ENCODE results near the gene KCNAB1. TPM values are rescaled to one million over a fixed set of nuclear protein-coding genes. Genes with fewer than 3 reads are reported as not detected.

KCNAB1 gene
- total RNA-seq, 1 donor from 2014 or later, result 2.1 TPM

GRCh38 chr3:156449710-156450574, 329.6 kb downstream of the KCNAB1 start:
- no peak for DNase-seq (ENCODE audit: low spot score, unreplicated experiment)
- Mint-ChIP-seq H3K27ac (no peak overlapping the region), H3K36me3 (ENCODE audit: insufficient read depth) (no peaks in the 10 kb centered on the region), H3K27me3 (peaks cover 4% of the 10 kb centered on the region), H3K4me3 (ENCODE audit: low read depth) (no peak overlapping the region), H3K4me1 (ENCODE audit: low read depth) (peaks cover 4% of the 10 kb centered on the region), H3K9me3 (ENCODE audit: low read depth) (no peaks in the 10 kb centered on the region)
- peak; percentile 70 for TF ChIP-seq CTCF (IDR thresholded peaks at IDR 0.05; ENCODE audit: unreplicated experiment)

- H3K4me1 Mint-ChIP-seq (ENCODE audit: low read depth), result peaks cover 24% of the 10 kb centered on the region
- TF ChIP-seq CTCF (IDR thresholded peaks at IDR 0.05; ENCODE audit: unreplicated experiment), result no peak
- H3K9me3 Mint-ChIP-seq (ENCODE audit: low read depth), result no peaks in the 10 kb centered on the region
- H3K36me3 Mint-ChIP-seq (ENCODE audit: insufficient read depth), result no peaks in the 10 kb centered on the region
- peaks cover 4% of the 10 kb centered on the region for H3K27me3 Mint-ChIP-seq
- peak overlapping the region; percentile 84 for H3K27ac Mint-ChIP-seq
- no peak overlapping the region for H3K4me3 Mint-ChIP-seq (ENCODE audit: low read depth)
- no peak for DNase-seq (ENCODE audit: low spot score, unreplicated experiment)
Observed at GRCh38 chr3:156455839-156456238, 335.5 kb downstream of the KCNAB1 start.

- no peaks in the 10 kb centered on the region for H3K36me3 Mint-ChIP-seq (ENCODE audit: insufficient read depth)
- TF ChIP-seq CTCF (IDR thresholded peaks at IDR 0.05; ENCODE audit: unreplicated experiment), result no peak
- peaks cover 25% of the 10 kb centered on the region for H3K4me1 Mint-ChIP-seq (ENCODE audit: low read depth)
- H3K27me3 Mint-ChIP-seq, result peaks cover under 1% of the 10 kb centered on the region
- H3K27ac Mint-ChIP-seq, result peak overlapping the region; percentile 95
- no peak for DNase-seq (ENCODE audit: low spot score, unreplicated experiment)
- peak overlapping the region; percentile 60 for H3K4me3 Mint-ChIP-seq (ENCODE audit: low read depth)
- H3K9me3 Mint-ChIP-seq (ENCODE audit: low read depth), result no peaks in the 10 kb centered on the region
Observed at GRCh38 chr3:156456771-156457224, 336.4 kb downstream of the KCNAB1 start.

GRCh38 chr3:156459434-156459833, 339.1 kb downstream of the KCNAB1 start:
- Mint-ChIP-seq H3K27me3 (no peaks in the 10 kb centered on the region), H3K4me3 (ENCODE audit: low read depth) (no peak overlapping the region), H3K27ac (no peak overlapping the region), H3K4me1 (ENCODE audit: low read depth) (peaks cover 24% of the 10 kb centered on the region), H3K9me3 (ENCODE audit: low read depth) (no peaks in the 10 kb centered on the region), H3K36me3 (ENCODE audit: insufficient read depth) (no peaks in the 10 kb centered on the region)
- no peak for TF ChIP-seq CTCF (IDR thresholded peaks at IDR 0.05; ENCODE audit: unreplicated experiment)
- no peak for DNase-seq (ENCODE audit: low spot score, unreplicated experiment)

- H3K27ac Mint-ChIP-seq, result no peak overlapping the region
- H3K9me3 Mint-ChIP-seq (ENCODE audit: low read depth), result no peaks in the 10 kb centered on the region
- peaks cover 21% of the 10 kb centered on the region for H3K4me1 Mint-ChIP-seq (ENCODE audit: low read depth)
- no peaks in the 10 kb centered on the region for H3K36me3 Mint-ChIP-seq (ENCODE audit: insufficient read depth)
- no peak for TF ChIP-seq CTCF (IDR thresholded peaks at IDR 0.05; ENCODE audit: unreplicated experiment)
- DNase-seq (ENCODE audit: low spot score, unreplicated experiment), result no peak
- H3K4me3 Mint-ChIP-seq (ENCODE audit: low read depth), result no peak overlapping the region
- no peaks in the 10 kb centered on the region for H3K27me3 Mint-ChIP-seq
Observed at GRCh38 chr3:156460206-156460611, 339.8 kb downstream of the KCNAB1 start.

Data from progenitor cell of endocrine pancreas (in vitro differentiated cells).